ENCODE results near the gene LSAMP. TPM values are rescaled to one million over a fixed set of nuclear protein-coding genes. Genes with fewer than 3 reads are reported as not detected.

LSAMP gene
- total and polyA plus RNA-seq, 2 experiments from 2014 or later = 4.6 to 6.0 TPM

GRCh38 chr3:116057400-116058006, 387.8 kb downstream of the LSAMP start:
- no peak for DNase-seq (ENCODE audit: low read depth in 1 of 2, low spot score in 1 of 2)
- H3K27ac ChIP-seq = no peak overlapping the region
- no peak overlapping the region for H3K4me3 ChIP-seq
- H3K36me3 ChIP-seq = no peaks in the 10 kb centered on the region
- H3K4me1 ChIP-seq (ENCODE audit: low read depth) = peaks cover 3% of the 10 kb centered on the region
- H3K27me3 ChIP-seq = no peaks in the 10 kb centered on the region
- TF ChIP-seq, protein P1, sequence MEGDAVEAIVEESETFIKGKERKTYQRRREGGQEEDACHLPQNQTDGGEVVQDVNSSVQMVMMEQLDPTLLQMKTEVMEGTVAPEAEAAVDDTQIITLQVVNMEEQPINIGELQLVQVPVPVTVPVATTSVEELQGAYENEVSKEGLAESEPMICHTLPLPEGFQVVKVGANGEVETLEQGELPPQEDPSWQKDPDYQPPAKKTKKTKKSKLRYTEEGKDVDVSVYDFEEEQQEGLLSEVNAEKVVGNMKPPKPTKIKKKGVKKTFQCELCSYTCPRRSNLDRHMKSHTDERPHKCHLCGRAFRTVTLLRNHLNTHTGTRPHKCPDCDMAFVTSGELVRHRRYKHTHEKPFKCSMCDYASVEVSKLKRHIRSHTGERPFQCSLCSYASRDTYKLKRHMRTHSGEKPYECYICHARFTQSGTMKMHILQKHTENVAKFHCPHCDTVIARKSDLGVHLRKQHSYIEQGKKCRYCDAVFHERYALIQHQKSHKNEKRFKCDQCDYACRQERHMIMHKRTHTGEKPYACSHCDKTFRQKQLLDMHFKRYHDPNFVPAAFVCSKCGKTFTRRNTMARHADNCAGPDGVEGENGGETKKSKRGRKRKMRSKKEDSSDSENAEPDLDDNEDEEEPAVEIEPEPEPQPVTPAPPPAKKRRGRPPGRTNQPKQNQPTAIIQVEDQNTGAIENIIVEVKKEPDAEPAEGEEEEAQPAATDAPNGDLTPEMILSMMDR (IDR thresholded peaks at IDR 0.05; ENCODE audit: low read depth, low read length) = no peak
- no peaks in the 10 kb centered on the region for H3K9me3 ChIP-seq (ENCODE audit: low read depth)

DNA sequence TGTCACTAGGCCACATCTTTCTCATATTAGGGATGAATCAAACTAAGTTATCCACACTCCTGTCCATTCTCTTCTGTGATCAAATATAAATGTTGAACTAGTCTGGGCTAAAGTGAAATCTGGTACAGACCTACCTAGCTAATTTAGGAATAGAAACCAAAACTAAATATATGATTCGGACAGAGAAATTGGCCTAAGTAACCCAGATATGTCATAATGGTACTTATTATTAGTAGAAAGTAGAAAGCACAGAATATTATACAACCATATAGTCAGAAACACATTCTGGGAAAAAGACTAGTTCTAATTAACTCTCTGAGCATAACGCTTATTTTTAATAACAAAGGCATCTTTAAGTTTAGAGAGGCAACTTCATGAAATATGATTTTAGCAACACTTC, 389.0 kb downstream of the LSAMP start:
- Histone ChIP-seq H3K4me1 (ENCODE audit: low read depth) (peaks cover 6% of the 10 kb centered on the region), H3K27ac (no peak overlapping the region), H3K36me3 (no peaks in the 10 kb centered on the region), H3K4me3 (no peak overlapping the region), H3K9me3 (ENCODE audit: low read depth) (no peaks in the 10 kb centered on the region), H3K27me3 (no peaks in the 10 kb centered on the region)
- DNase-seq (ENCODE audit: low read depth in 1 of 2, low spot score in 1 of 2) = no peak
- TF ChIP-seq, protein P1 (IDR thresholded peaks at IDR 0.05; ENCODE audit: low read depth, low read length) = no peak

DNA sequence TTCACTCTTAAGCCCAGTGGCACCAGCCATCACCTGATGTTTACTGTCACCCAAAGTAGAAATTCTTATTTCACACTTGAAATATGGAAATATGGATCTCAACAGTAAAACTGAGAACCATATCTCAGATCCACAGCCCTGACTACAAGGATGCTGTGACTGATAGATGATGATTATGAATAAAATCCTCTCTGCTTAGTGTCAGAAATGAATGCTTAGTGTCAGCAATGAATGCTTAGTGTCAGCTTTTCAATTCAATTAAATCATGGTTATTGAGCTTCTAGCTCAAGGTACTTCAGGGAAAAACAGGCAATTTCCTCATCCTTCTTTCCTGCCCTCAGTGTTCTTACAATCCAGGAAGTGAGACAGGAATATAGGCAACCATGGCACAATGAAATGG, 392.3 kb downstream of the LSAMP start:
- H3K9me3 ChIP-seq (ENCODE audit: low read depth) = no peaks in the 10 kb centered on the region
- TF ChIP-seq, protein P1 (IDR thresholded peaks at IDR 0.05; ENCODE audit: low read depth, low read length) = no peak
- H3K27ac ChIP-seq = no peak overlapping the region
- DNase-seq (ENCODE audit: low read depth in 1 of 2, low spot score in 1 of 2) = no peak
- no peaks in the 10 kb centered on the region for H3K27me3 ChIP-seq
- H3K4me3 ChIP-seq = no peak overlapping the region
- H3K36me3 ChIP-seq = no peaks in the 10 kb centered on the region
- peaks cover 15% of the 10 kb centered on the region for H3K4me1 ChIP-seq (ENCODE audit: low read depth)

GRCh38 chr3:116052602-116053001, 392.7 kb downstream of the LSAMP start:
- H3K9me3 ChIP-seq (ENCODE audit: low read depth) = no peaks in the 10 kb centered on the region
- H3K27me3 ChIP-seq = no peaks in the 10 kb centered on the region
- H3K4me1 ChIP-seq (ENCODE audit: low read depth) = peaks cover 14% of the 10 kb centered on the region
- H3K36me3 ChIP-seq = no peaks in the 10 kb centered on the region
- no peak for DNase-seq (ENCODE audit: low read depth in 1 of 2, low spot score in 1 of 2)
- H3K27ac ChIP-seq = no peak overlapping the region
- TF ChIP-seq, protein P1 (IDR thresholded peaks at IDR 0.05; ENCODE audit: low read depth, low read length) = no peak
- H3K4me3 ChIP-seq = no peak overlapping the region

DNA sequence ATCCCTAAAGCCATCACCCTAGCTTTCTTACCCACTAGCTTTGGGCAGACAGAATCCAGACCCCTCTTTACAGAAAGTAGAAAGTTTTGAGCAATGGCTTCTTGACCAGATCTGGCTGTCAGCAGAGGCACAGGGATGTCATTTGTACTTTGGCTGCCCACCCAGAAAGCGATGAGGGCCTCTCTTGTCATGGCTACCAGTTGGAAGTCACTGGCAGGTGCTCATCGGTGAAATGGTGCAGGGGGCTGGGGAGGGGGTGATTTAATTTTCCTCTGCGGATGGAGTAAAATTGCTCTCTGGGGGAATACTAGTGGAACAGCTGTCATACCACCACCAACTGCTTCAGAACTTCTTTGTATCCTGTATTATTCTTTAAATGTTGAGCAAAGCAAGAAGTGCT, 393.7 kb downstream of the LSAMP start:
- Histone ChIP-seq H3K27me3 (no peaks in the 10 kb centered on the region), H3K4me3 (no peak overlapping the region), H3K27ac (no peak overlapping the region), H3K36me3 (no peaks in the 10 kb centered on the region), H3K4me1 (ENCODE audit: low read depth) (peaks cover 14% of the 10 kb centered on the region), H3K9me3 (ENCODE audit: low read depth) (no peaks in the 10 kb centered on the region)
- no peak for DNase-seq (ENCODE audit: low read depth in 1 of 2, low spot score in 1 of 2)
- TF ChIP-seq, protein P1 (IDR thresholded peaks at IDR 0.05; ENCODE audit: low read depth, low read length) = no peak
